Lower lobe of right lung (tissue), 2 donors: Measurements from ENCODE around the gene RNF113B. TPM values are rescaled to one million over a fixed set of nuclear protein-coding genes. Genes with fewer than 3 reads are reported as not detected.

Experiments used
- ATAC-seq, 2 donors: fragments of 200-7000 bp; cut with Tn5 transposase; one replicate each; pipeline ENCODE4 v1.9.1; 2020 to 2022; ENCODE audit warnings: mild to moderate bottlenecking in 2 of 2, moderate library complexity in 2 of 2
- DNase-seq: peaks from one replicate; pipeline ENCODE4 v3.0.0-alpha.2; 2020
- H3K27ac ChIP-seq: fragments of 200-600 bp; one replicate; pipeline ENCODE4 v1.8.0; 2022
- H3K27me3 ChIP-seq: fragments of 200-600 bp; one replicate; pipeline ENCODE4 v1.8.0; 2022; ENCODE audit warnings: low read depth
- H3K36me3 ChIP-seq: fragments of 200-600 bp; one replicate; pipeline ENCODE4 v1.8.0; 2022; ENCODE audit warnings: mild to moderate bottlenecking
- H3K4me1 ChIP-seq: fragments of 200-600 bp; one replicate; pipeline ENCODE4 v1.8.0; 2022
- H3K4me3 ChIP-seq: fragments of 200-600 bp; one replicate; pipeline ENCODE4 v1.8.0; 2022; ENCODE audit warnings: mild to moderate bottlenecking
- H3K9me3 ChIP-seq: fragments of 200-600 bp; one replicate; pipeline ENCODE4 v1.8.0; 2022
- CTCF ChIP-seq: fragments of 200-600 bp; IDR thresholded peaks from one replicate; pipeline ENCODE4 v1.8.0; 2022; ENCODE audit warnings: antibody characterized with exemption, mild to moderate bottlenecking
- intact Hi-C: fragments of 100-400 bp; cut with DNase I; formaldehyde crosslinking; loops from one replicate; pipeline ENCODE4 v1.11.0; 2022
- microRNA-seq: library from miRNA; unstranded; fragments of <30 nt; microRNA quantifications from one replicate; pipeline ENCODE4 v1.2.0, GENCODE V29; 2020; ENCODE audit warnings: borderline number of aligned reads
- total RNA-seq: library from RNA; stranded (reverse); fragmentation: NEBNext Ultra II Directional; extraction: Animal tissue kit (Norgen Biotek cat#: 25700); gene quantifications from one replicate; pipeline ENCODE4 v1.2.1, GENCODE V29; 2021
- donor health status: DM: no; HTN: yes; CAD: no; lungs with severe emphysema.

Gene RNF113B
- total RNA-seq, 1 donor from 2014 or later: not detected

DNA sequence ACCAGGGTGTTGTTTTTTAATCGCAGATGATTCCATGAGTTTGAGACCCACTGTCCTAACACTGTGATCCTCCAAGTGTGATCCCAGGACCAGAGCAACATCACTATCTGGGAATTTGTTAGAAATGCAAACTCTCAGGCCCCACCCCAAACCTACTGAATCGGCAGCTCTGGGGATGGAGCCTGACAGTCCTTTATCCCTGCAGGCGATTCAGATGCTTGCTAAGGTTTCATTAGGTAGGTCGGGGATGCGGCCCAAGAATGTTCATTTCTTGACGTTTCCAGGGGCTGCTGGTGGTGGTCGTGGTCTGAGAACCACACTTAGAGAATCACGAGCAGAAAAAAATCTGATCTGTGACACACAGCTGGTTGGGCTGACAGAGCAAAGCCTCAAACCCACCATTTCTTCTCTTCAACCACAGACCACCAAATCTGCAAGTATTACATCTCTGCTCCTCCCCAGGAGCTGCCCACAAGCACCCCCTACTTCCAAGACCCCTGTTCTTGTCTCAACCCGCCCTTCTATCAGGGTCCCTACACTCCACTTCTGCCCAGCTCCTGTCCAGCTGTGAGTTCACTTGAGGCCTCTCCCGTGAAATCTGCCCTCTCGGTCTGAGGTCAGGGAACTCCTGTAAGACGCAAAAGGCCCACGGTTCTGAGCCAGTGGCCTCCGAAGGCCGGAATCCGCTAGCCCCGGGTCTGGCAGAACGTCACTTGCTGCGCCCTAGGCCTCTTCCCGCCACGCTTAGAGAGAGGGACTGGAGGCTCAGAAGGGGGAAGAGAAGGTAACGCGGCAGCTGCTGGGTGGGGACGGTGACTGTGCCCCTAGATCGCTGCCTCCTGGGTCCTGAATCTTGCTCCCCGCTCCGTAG lies 35.3 kb downstream of the RNF113B start:
- Histone ChIP-seq H3K4me3 (peak overlapping the region; percentile 72), H3K9me3 (no peaks in the 10 kb centered on the region), H3K4me1 (peaks cover 19% of the 10 kb centered on the region), H3K27ac (peak overlapping the region; percentile 83), H3K36me3 (no peaks in the 10 kb centered on the region), H3K27me3 (no peaks in the 10 kb centered on the region)
- no peak for TF ChIP-seq CTCF
- intact Hi-C loops: no loop called here
- ATAC-seq (peak; percentile 29 to 44), DNase-seq (peak; percentile 58)

DNA sequence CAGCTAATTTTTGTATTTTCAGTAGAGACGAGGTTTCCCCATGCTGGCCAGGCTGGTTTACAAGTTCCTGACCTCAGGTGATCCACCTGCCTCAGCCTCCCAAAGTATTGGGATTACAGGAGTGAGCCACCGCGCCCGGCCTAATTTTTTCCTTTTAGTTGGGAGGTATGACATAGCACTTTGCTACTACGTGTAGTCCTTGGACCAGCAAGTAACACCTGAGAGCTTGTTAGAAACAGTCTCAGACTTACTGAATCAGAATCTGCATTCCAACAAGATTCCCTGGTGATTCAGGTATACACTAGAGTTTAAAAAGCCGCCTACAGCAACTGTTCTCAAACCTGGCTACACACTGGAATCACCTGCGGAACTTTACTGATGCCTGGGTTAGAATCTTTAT lies 36.0 kb downstream of the RNF113B start:
- peaks cover 18% of the 10 kb centered on the region for H3K4me1 ChIP-seq
- H3K9me3 ChIP-seq: no peaks in the 10 kb centered on the region
- H3K27ac ChIP-seq: no peak overlapping the region
- TF ChIP-seq CTCF: no peak
- no peak overlapping the region for H3K4me3 ChIP-seq
- ATAC-seq: no peak
- no peak for DNase-seq
- H3K36me3 ChIP-seq: no peaks in the 10 kb centered on the region
- intact Hi-C loops: no loop called here
- no peaks in the 10 kb centered on the region for H3K27me3 ChIP-seq

DNA sequence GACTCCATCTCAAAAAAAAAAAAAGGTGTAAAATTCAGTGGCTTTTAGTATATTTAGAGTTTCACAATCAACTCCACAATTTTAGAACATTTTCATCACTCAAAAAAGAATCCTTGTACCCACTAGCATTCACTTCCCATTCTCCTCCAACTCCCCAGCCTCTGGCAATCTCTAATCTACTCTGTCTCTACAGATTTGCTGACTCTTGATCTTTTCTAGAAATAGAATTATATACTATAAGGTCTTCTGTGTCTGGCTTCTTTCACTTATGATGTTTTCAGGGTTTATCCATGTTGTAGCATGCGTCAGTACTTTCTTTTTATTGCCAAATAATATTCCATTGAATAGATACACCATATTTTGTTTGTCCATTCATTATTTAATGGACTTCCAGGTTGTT lies 42.2 kb downstream of the RNF113B start:
- DNase-seq: no peak
- Histone ChIP-seq H3K4me1 (no peaks in the 10 kb centered on the region), H3K27ac (no peak overlapping the region), H3K36me3 (no peaks in the 10 kb centered on the region), H3K27me3 (no peaks in the 10 kb centered on the region), H3K4me3 (no peak overlapping the region), H3K9me3 (no peaks in the 10 kb centered on the region)
- intact Hi-C loops: no loop called here
- TF ChIP-seq CTCF: no peak
- no peak for ATAC-seq

GRCh38 chr13:98133946-98134345 lies 43.1 kb downstream of the RNF113B start:
- Histone ChIP-seq H3K27me3 (no peaks in the 10 kb centered on the region), H3K4me3 (no peak overlapping the region), H3K4me1 (no peaks in the 10 kb centered on the region), H3K27ac (no peak overlapping the region), H3K9me3 (no peaks in the 10 kb centered on the region), H3K36me3 (no peaks in the 10 kb centered on the region)
- intact Hi-C loops: no loop called here
- DNase-seq (no peak), ATAC-seq (no peak)
- TF ChIP-seq CTCF: no peak

GRCh38 chr13:98129059-98129746 lies 47.9 kb downstream of the RNF113B start:
- intact Hi-C loops: no loop called here

More at GRCh38 chr13:98129059-98129746, 47.9 kb downstream of the RNF113B start:
- DNase-seq (no peak), ATAC-seq (no peak)
- no peaks in the 10 kb centered on the region for H3K27me3 ChIP-seq
- H3K27ac ChIP-seq: no peak overlapping the region
- H3K9me3 ChIP-seq: no peaks in the 10 kb centered on the region
- no peak overlapping the region for H3K4me3 ChIP-seq
- H3K4me1 ChIP-seq: no peaks in the 10 kb centered on the region
- no peak for TF ChIP-seq CTCF
- H3K36me3 ChIP-seq: no peaks in the 10 kb centered on the region

Small RNA genes within 50 kb of the gene (microRNA-seq; reads per million reads assigned to microRNA genes)
- not detected for gene MIR3170

Other genes starting within 250 kb of the RNF113B start
- 83.6 TPM for gene IPO5, start 223.6 kb downstream of the RNF113B start, total RNA-seq
- gene FARP1, start 34.2 kb downstream of the RNF113B start, total RNA-seq: 110 TPM